ENCODE data around the gene DOCK11. TPM values are rescaled to one million over a fixed set of nuclear protein-coding genes. Genes with fewer than 3 reads are reported as not detected.

Gene DOCK11
- total RNA-seq, 1 experiment from 2014 or later = 13.1 TPM

DNA sequence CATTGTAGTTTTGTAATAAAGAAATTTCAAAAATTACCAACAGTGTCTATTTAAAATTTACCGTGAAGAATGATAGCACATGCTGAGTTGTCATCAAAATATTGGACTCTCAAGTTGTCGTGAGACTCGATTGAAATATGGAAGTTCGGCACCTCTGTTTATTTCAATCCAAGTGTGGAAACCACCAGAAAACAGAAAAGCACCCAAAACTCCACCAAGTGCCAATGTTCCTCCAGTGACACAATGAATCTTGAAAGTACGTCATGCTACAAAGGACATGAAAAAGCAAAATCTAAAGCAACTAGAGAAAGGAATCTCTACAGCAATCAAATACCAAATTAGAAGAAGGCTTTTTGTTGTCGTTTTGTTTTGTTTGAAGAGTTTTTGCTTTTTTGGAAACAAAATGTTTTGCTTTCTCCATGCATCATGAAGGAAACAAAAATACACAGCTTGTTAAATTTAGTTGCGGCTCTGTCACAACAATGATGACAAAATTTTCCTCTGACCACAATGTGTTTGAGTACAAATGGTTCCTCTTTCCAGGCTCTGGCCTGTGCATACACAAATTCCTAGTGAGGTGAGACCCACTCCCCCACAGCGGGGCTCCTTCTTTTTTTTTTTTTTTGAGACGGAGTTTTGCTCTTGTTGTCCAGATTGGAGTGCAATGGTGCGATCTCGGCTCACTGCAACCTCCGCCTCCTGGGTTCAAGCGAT is 222.2 kb downstream of the DOCK11 start:
- ChIA-PET POLR2A (no interaction called here), CTCF (no interaction called here)
- Mint-ChIP-seq H3K9me3 (no peaks in the 10 kb centered on the region), H3K36me3 (no peaks in the 10 kb centered on the region), H3K27ac (no peak overlapping the region), H3K4me3 (no peak overlapping the region), H3K27me3 (ENCODE audit: low read depth) (peaks cover 31% of the 10 kb centered on the region), H3K4me1 (peaks cover 14% of the 10 kb centered on the region)
- no peak for DNase-seq (ENCODE audit: low spot score)
- no peak for ATAC-seq
- TF ChIP-seq GTF2I (CRISPR knock-in tag; conservative IDR thresholded peaks at IDR 0.05) = no peak
- no peak for TF ChIP-seq ZNF263 (CRISPR knock-in tag; IDR thresholded peaks at IDR 0.05; ENCODE audit: low read depth)
- TF ChIP-seq, protein P1, sequence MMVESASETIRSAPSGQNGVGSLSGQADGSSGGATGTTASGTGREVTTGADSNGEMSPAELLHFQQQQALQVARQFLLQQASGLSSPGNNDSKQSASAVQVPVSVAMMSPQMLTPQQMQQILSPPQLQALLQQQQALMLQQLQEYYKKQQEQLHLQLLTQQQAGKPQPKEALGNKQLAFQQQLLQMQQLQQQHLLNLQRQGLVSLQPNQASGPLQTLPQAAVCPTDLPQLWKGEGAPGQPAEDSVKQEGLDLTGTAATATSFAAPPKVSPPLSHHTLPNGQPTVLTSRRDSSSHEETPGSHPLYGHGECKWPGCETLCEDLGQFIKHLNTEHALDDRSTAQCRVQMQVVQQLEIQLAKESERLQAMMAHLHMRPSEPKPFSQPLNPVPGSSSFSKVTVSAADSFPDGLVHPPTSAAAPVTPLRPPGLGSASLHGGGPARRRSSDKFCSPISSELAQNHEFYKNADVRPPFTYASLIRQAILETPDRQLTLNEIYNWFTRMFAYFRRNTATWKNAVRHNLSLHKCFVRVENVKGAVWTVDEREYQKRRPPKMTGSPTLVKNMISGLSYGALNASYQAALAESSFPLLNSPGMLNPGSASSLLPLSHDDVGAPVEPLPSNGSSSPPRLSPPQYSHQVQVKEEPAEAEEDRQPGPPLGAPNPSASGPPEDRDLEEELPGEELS (CRISPR knock-in tag; IDR thresholded peaks at IDR 0.05) = no peak
- no peak for TF ChIP-seq CTCF (IDR thresholded peaks at IDR 0.05)
- TF ChIP-seq JAZF1 (CRISPR knock-in tag; IDR thresholded peaks at IDR 0.05) = no peak
- no peak for TF ChIP-seq ESRRA (CRISPR knock-in tag; IDR thresholded peaks at IDR 0.05; ENCODE audit: borderline replicate concordance)
- TF ChIP-seq OVOL2 (CRISPR knock-in tag; IDR thresholded peaks at IDR 0.05; ENCODE audit: borderline replicate concordance) = no peak
- TF ChIP-seq ZSCAN18 (CRISPR knock-in tag; IDR thresholded peaks at IDR 0.05) = no peak
- TF ChIP-seq, protein P2, sequence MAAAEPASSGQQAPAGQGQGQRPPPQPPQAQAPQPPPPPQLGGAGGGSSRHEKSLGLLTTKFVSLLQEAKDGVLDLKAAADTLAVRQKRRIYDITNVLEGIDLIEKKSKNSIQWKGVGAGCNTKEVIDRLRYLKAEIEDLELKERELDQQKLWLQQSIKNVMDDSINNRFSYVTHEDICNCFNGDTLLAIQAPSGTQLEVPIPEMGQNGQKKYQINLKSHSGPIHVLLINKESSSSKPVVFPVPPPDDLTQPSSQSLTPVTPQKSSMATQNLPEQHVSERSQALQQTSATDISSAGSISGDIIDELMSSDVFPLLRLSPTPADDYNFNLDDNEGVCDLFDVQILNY (CRISPR knock-in tag; IDR thresholded peaks at IDR 0.05) = no peak
- no peak for TF ChIP-seq MLX (CRISPR knock-in tag; IDR thresholded peaks at IDR 0.05)
- TF ChIP-seq PREB (CRISPR knock-in tag; IDR thresholded peaks at IDR 0.05; ENCODE audit: borderline replicate concordance) = no peak
- TF ChIP-seq, protein P3, sequence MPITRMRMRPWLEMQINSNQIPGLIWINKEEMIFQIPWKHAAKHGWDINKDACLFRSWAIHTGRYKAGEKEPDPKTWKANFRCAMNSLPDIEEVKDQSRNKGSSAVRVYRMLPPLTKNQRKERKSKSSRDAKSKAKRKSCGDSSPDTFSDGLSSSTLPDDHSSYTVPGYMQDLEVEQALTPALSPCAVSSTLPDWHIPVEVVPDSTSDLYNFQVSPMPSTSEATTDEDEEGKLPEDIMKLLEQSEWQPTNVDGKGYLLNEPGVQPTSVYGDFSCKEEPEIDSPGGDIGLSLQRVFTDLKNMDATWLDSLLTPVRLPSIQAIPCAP (CRISPR knock-in tag; IDR thresholded peaks at IDR 0.05) = no peak
- TF ChIP-seq ERG (CRISPR knock-in tag; IDR thresholded peaks at IDR 0.05) = no peak

GRCh38 chrX:118718737-118719136 is 223.1 kb downstream of the DOCK11 start:
- Mint-ChIP-seq H3K9me3 (no peaks in the 10 kb centered on the region), H3K36me3 (no peaks in the 10 kb centered on the region), H3K27ac (no peak overlapping the region), H3K4me3 (no peak overlapping the region), H3K27me3 (ENCODE audit: low read depth) (peaks cover 38% of the 10 kb centered on the region), H3K4me1 (peaks cover 16% of the 10 kb centered on the region)
- POLR2A ChIA-PET = no interaction called here
- ATAC-seq (no peak), DNase-seq (ENCODE audit: low spot score) (no peak)
- TF ChIP-seq NFATC4 (CRISPR knock-in tag; IDR thresholded peaks at IDR 0.05) (no peak), CTCF (IDR thresholded peaks at IDR 0.05) (no peak)
- CTCF ChIA-PET = no interaction called here
